Measurements from ENCODE around the gene BBOX1.

DNA sequence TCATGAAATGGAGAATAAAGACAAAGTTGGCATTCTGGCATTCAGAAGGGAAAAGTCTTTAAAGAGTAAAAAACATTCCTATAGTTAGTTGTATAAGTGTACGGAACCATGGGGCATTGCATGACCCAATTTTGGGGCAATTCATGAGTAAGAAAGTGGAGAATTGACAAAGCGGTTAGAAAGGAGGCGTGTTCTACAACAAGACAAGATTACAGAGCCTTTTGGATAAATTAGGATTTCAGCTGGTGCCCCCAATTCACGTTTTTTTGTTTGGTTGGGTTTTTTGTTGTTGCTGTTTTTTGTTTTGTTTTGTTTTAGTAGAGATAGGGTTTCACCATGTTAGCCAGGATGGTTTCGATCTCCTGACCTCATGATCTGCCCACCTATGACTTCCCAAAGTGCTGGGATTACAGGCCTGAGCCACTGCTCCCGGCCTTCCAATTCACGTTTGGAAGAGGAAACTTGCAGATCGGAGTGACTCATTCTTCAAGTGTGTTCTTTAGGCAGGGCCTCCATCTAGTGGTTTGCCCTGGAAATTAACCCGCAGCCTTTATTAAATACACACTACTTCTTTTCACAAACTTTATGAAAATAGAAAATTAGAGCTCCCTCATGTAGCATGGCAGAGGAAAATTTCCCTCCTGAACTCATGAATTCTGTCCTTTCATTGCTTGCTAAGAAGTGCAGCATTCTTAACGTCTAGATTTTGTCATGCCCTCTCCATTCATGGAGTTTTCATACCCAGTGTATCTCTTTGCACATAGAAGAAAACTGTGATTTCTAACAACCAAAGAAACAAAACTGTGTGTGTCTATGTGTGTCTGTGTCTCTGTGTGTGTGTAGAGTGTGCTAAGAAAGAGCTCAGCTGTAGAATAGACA, 118.1 kb downstream of the BBOX1 start:
- TF ChIP-seq, protein P1, sequence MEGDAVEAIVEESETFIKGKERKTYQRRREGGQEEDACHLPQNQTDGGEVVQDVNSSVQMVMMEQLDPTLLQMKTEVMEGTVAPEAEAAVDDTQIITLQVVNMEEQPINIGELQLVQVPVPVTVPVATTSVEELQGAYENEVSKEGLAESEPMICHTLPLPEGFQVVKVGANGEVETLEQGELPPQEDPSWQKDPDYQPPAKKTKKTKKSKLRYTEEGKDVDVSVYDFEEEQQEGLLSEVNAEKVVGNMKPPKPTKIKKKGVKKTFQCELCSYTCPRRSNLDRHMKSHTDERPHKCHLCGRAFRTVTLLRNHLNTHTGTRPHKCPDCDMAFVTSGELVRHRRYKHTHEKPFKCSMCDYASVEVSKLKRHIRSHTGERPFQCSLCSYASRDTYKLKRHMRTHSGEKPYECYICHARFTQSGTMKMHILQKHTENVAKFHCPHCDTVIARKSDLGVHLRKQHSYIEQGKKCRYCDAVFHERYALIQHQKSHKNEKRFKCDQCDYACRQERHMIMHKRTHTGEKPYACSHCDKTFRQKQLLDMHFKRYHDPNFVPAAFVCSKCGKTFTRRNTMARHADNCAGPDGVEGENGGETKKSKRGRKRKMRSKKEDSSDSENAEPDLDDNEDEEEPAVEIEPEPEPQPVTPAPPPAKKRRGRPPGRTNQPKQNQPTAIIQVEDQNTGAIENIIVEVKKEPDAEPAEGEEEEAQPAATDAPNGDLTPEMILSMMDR (IDR thresholded peaks at IDR 0.05 in 2 of 3, conservative IDR thresholded peaks at IDR 0.05 in 1 of 3; ENCODE audit: borderline replicate concordance in 1 of 3, insufficient read depth in 1 of 3, low read depth in 2 of 3, low read length in 2 of 3) = peak; percentile 50 to 77 (median 61); a peak in 5 of 6 replicates
- TF ChIP-seq POLR2AphosphoS5 (IDR thresholded peaks at IDR 0.05; ENCODE audit: low read depth, low read length) (no peak), EZH2phosphoT487 (IDR thresholded peaks at IDR 0.05; ENCODE audit: borderline replicate concordance) (no peak), ZNF274 (IDR thresholded peaks at IDR 0.05; ENCODE audit: low read depth, low read length) (no peak), POLR2A (IDR thresholded peaks at IDR 0.05; ENCODE audit: borderline replicate concordance, extremely low read depth, insufficient read depth, insufficient read length) (no peak)

All from HCT116 (cell line).